Thoracic aorta (tissue), 2 donors: Measurements from ENCODE around the gene FAM174C. TPM values are rescaled to one million over a fixed set of nuclear protein-coding genes. Genes with fewer than 3 reads are reported as not detected.

Experiments used
- ATAC-seq: fragments of 150-250 bp; one replicate; pipeline ENCODE4 v1.8.0; 2017; ENCODE audit warnings: low read depth; ENCODE audit not compliant: insufficient number of reproducible peaks, low FRiP score
- DNase-seq: peaks from one replicate; pipeline ENCODE4 v3.0.0-alpha.2; 2020; ENCODE audit warnings: low spot score
- H3K27ac ChIP-seq, 2 donors: fragments of 200-600 bp; sonication (generic); 1 replicate in 1 of 2; 2 replicates in 1 of 2; pipeline ENCODE4 v1.5.1; 2016; ENCODE audit warnings: mild to moderate bottlenecking in 2 of 2, moderate library complexity in 2 of 2
- H3K27me3 ChIP-seq: fragments of 200-600 bp; sonication (generic); replicated peaks from 2 replicates; pipeline ENCODE4 v1.6.0; 2016; ENCODE audit warnings: mild to moderate bottlenecking; ENCODE audit not compliant: insufficient read depth
- H3K36me3 ChIP-seq: fragments of 200-600 bp; sonication (generic); one replicate; pipeline ENCODE4 v1.5.1; 2016
- H3K4me1 ChIP-seq, 2 donors: fragments of 200-600 bp; sonication (generic); 1 replicate in 1 of 2; 2 replicates in 1 of 2; pipeline versions ENCODE4 v1.5.1 to v1.6.0; 2016; ENCODE audit warnings: low read depth in 2 of 2, mild to moderate bottlenecking in 1 of 2; ENCODE audit not compliant: control insufficient read depth in 1 of 2
- H3K4me3 ChIP-seq: fragments of 200-600 bp; sonication (generic); 2 replicates; pipeline ENCODE4 v1.5.1; 2016; ENCODE audit warnings: mild to moderate bottlenecking
- H3K9me3 ChIP-seq: fragments of 200-600 bp; sonication (generic); 2 replicates; pipeline ENCODE4 v1.5.1; 2016
- total RNA-seq, 2 donors: library from RNA; depleted of rRNA; stranded (reverse); fragments of >200 nt; gene quantifications; one replicate each; pipeline versions ENCODE4 v1.1.0 to v1.2.3, GENCODE V29; 2016
- TF ChIP-seq, protein P1 (sequence below): fragments of 200-600 bp; sonication (generic); IDR thresholded peaks from one replicate; pipeline ENCODE4 v1.5.1; 2019; ENCODE audit warnings: antibody characterized with exemption

Gene FAM174C
- total RNA-seq, 2 donors from 2014 or later: 18.8 to 40.8 TPM

DNA sequence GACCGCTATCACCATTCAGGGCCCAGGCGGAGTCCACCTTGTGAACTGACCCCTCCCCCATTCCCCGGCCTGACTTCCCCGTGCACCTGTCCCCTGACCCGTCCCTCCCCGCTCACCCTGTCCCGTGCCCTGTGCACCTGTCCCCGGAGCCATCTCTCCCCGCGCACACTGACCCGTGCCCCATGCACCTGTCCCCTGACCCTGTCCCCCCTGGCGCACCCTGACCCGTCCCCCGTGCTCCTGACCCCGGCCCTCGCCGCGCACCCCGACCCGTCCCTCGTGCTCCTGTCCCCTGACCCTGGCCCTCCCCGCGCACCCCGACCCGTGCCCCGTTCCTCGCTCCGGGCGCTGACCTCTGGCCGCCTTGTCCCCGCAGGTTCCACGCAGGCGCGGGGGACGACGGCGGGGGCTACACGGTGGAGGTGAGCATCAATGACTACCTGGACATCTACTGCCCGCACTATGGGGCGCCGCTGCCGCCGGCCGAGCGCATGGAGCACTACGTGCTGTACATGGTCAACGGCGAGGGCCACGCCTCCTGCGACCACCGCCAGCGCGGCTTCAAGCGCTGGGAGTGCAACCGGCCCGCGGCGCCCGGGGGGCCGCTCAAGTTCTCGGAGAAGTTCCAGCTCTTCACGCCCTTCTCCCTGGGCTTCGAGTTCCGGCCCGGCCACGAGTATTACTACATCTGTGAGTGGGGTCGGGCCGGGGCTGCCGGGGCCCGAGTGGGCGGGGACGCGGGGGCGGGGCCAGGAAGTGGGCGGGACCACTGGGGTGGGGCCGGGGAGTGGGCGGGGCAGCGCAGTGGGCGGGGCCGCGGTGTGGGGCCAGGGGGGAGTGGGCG is 20.1 kb downstream of the FAM174C start:
- Histone ChIP-seq H3K36me3 (no peaks in the 10 kb centered on the region), H3K4me1 (peaks cover 4 to 6% of the 10 kb centered on the region in 2 donors), H3K27ac (no peak overlapping the region), H3K27me3 (peaks cover 17% of the 10 kb centered on the region), H3K9me3 (no peaks in the 10 kb centered on the region), H3K4me3 (peak overlapping the region; percentile 35)
- ATAC-seq: no peak
- TF ChIP-seq, protein P1, sequence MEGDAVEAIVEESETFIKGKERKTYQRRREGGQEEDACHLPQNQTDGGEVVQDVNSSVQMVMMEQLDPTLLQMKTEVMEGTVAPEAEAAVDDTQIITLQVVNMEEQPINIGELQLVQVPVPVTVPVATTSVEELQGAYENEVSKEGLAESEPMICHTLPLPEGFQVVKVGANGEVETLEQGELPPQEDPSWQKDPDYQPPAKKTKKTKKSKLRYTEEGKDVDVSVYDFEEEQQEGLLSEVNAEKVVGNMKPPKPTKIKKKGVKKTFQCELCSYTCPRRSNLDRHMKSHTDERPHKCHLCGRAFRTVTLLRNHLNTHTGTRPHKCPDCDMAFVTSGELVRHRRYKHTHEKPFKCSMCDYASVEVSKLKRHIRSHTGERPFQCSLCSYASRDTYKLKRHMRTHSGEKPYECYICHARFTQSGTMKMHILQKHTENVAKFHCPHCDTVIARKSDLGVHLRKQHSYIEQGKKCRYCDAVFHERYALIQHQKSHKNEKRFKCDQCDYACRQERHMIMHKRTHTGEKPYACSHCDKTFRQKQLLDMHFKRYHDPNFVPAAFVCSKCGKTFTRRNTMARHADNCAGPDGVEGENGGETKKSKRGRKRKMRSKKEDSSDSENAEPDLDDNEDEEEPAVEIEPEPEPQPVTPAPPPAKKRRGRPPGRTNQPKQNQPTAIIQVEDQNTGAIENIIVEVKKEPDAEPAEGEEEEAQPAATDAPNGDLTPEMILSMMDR: no peak
- no peak for DNase-seq

DNA sequence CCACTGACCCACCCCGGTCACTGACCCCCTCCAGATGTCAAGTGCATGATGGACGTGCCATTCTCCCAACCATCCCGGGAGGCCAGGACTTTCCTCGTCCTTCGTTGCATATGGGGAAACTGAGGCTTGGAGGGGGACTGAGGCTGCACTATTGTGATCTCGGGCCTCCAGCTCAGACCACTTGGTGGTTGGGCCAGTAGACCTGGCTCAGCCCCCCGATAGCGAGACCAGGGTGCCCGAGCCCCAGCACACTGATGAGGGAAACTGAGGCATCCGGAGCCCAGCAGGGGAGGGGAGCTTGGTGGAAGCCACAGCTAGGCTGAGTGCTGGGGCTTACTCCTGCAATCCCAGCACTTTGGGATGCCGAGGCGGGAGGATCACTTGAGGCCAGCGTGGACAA is 20.7 kb downstream of the FAM174C start:
- Histone ChIP-seq H3K36me3 (no peaks in the 10 kb centered on the region), H3K4me1 (peaks cover 4 to 6% of the 10 kb centered on the region in 2 donors), H3K27me3 (peaks cover 17% of the 10 kb centered on the region), H3K4me3 (no peak overlapping the region), H3K9me3 (no peaks in the 10 kb centered on the region), H3K27ac (no peak overlapping the region)
- no peak for DNase-seq
- TF ChIP-seq, protein P1: no peak
- no peak for ATAC-seq

DNA sequence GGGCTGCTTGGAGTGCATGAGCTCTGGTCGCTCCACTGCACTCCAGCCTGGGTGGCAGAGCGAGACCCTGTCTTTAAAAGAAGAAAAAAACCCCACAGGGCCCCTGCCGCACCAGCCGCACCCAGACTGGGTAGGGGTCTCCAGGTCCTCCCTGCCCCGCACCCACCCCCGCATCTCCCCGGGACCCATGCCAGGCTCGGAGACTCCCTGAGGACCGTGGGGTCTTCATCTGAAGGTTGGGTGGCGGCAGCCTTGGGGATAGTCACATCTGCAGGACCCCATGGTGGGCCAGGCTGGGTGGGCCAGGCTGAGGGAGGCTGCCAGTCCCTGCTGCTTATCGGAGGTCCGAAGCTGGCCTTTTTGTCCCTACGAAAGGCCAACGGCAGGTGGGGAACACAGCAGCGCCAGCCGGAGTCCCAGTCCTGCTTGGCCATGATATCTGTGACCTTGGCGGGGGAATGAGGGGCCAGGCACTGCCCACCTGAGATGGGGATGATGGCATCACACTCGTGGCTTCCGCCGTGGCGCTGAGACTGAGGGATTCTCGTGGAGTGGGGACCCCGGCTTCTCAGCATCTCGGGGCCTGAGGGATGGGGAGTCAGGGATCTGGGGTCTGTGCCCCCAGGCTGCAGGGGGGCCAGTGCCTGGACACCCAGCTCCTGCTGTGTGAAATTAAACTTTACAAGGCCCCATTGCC is 21.4 kb downstream of the FAM174C start:
- ATAC-seq (no peak), DNase-seq (no peak)
- no peak overlapping the region for H3K4me3 ChIP-seq
- no peak overlapping the region for H3K27ac ChIP-seq
- TF ChIP-seq, protein P1: no peak
- H3K36me3 ChIP-seq: no peaks in the 10 kb centered on the region
- peaks cover 4 to 6% of the 10 kb centered on the region in 2 donors for H3K4me1 ChIP-seq
- no peaks in the 10 kb centered on the region for H3K9me3 ChIP-seq
- H3K27me3 ChIP-seq: peaks cover 17% of the 10 kb centered on the region

DNA sequence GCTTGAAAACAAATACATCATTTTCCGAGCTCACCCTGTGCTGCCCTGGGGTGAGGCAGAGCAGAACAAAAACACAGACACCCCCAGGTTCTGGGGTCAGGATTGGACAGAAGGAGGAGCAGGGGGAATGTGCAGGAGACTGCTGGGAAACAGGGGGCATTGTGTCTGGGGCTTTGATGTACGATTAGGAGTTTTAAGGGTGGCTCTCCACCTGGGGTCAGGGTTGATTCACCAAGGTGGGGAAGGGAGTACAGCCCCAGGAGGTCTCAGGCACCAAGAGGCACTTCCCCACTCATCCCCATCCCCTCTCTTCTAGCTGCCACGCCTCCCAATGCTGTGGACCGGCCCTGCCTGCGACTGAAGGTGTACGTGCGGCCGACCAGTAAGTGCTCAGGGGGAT is 22.9 kb downstream of the FAM174C start:
- ATAC-seq: no peak
- peaks cover 17% of the 10 kb centered on the region for H3K27me3 ChIP-seq
- no peak overlapping the region for H3K4me3 ChIP-seq
- TF ChIP-seq, protein P1: no peak
- no peaks in the 10 kb centered on the region for H3K36me3 ChIP-seq
- no peak for DNase-seq
- H3K4me1 ChIP-seq: peaks cover 4 to 6% of the 10 kb centered on the region in 2 donors
- H3K27ac ChIP-seq: no peak overlapping the region
- no peaks in the 10 kb centered on the region for H3K9me3 ChIP-seq

DNA sequence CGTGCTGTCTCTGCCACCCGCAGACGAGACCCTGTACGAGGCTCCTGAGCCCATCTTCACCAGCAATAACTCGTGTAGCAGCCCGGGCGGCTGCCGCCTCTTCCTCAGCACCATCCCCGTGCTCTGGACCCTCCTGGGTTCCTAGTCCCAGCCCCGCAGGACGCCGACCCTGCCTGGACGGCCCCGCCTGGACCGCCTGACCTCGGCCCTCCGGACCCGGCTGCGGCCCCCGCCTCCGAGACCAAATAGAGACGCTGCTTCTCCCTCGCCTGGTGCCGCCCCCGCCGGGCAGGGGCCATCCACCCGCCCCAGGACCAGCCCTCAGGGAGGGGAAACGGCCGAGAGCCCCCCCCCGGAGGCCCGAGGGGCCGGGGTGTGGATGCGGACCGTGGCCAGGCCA is 24.5 kb downstream of the FAM174C start:
- H3K36me3 ChIP-seq: no peaks in the 10 kb centered on the region
- ATAC-seq (no peak), DNase-seq (no peak)
- no peak overlapping the region for H3K4me3 ChIP-seq
- TF ChIP-seq, protein P1: no peak
- H3K4me1 ChIP-seq: peaks cover 4 to 6% of the 10 kb centered on the region in 2 donors
- H3K27me3 ChIP-seq: peaks cover 7% of the 10 kb centered on the region
- no peaks in the 10 kb centered on the region for H3K9me3 ChIP-seq
- no peak overlapping the region for H3K27ac ChIP-seq
